ENCODE results near the gene HLA-DRB5. TPM values are rescaled to one million over a fixed set of nuclear protein-coding genes. Genes with fewer than 3 reads are reported as not detected.
"Not testable (repeated sequence)": the region's sequence is repeated elsewhere in the genome, so short reads cannot be mapped to it uniquely, and the experiment has no call there.

HLA-DRB5 gene
- polyA plus RNA-seq, 1 experiment, result not detected

- Histone ChIP-seq H3K27ac (ENCODE audit: low read depth, low read length) (no peak overlapping the region), H3K27me3 (ENCODE audit: control insufficient read depth, insufficient read depth, low read length) (no peaks in the 10 kb centered on the region), H3K4me3 (ENCODE audit: low read depth, low read length) (no peak overlapping the region), H3K9me3 (ENCODE audit: control insufficient read depth, insufficient read depth, low read length) (no peaks in the 10 kb centered on the region)
- ChIA-PET POLR2A (no interaction called here), CTCF (no interaction called here)
- DNase-seq (ENCODE audit: low read depth, low spot score), result no peak
- TF ChIP-seq, protein P1, sequence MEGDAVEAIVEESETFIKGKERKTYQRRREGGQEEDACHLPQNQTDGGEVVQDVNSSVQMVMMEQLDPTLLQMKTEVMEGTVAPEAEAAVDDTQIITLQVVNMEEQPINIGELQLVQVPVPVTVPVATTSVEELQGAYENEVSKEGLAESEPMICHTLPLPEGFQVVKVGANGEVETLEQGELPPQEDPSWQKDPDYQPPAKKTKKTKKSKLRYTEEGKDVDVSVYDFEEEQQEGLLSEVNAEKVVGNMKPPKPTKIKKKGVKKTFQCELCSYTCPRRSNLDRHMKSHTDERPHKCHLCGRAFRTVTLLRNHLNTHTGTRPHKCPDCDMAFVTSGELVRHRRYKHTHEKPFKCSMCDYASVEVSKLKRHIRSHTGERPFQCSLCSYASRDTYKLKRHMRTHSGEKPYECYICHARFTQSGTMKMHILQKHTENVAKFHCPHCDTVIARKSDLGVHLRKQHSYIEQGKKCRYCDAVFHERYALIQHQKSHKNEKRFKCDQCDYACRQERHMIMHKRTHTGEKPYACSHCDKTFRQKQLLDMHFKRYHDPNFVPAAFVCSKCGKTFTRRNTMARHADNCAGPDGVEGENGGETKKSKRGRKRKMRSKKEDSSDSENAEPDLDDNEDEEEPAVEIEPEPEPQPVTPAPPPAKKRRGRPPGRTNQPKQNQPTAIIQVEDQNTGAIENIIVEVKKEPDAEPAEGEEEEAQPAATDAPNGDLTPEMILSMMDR (IDR thresholded peaks at IDR 0.05; ENCODE audit: low read depth, low read length), result no peak
Measured at GRCh38 chr6:32558426-32559057, 28.5 kb upstream of the HLA-DRB5 start.

DNA sequence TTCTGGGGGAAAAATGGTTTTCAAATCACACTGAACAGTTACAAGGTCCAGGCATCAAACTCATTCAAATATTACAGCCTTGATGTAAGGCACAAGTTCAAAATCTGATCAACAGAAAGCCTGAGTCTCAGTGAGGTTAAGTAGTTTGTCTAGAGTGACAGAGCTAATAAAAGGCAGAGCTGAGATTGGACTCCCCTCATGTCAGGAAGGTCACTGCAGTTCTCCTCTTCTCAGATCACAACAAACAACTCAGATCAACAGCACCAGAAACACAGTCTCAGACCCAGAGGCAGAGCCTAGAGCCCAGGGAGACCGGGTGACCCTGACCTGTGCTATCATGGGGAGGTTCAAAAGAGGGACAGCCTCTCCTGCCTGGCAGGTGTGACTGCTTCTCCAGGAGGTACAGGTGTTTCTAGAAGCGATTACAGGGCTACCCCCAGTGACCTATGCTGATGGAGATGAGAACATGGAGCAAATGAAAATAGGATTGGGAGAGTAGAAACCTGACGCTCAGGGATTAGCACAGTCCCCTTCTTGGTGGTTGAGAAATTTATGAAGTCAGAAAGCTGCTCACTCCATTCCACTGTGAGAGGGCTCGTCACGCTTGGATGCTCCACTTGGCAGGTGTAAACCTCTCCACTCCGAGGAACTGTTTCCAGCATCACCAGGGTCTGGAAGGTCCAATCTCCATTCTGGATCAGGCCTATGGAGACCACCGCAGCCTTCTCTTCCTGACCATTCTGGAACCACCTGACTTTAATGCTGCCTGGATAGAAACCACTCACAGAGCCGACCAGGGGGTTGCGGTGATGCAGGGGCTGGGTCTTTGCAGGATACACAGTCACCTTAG is 24.3 kb upstream of the HLA-DRB5 start:
- H3K9me3 ChIP-seq (ENCODE audit: control insufficient read depth, insufficient read depth, low read length), result no peaks in the 10 kb centered on the region
- TF ChIP-seq, protein P1 (IDR thresholded peaks at IDR 0.05; ENCODE audit: low read depth, low read length), result no peak
- CTCF ChIA-PET, result no interaction called here
- H3K4me3 ChIP-seq (ENCODE audit: low read depth, low read length), result no peak overlapping the region
- no peak for DNase-seq (ENCODE audit: low read depth, low spot score)
- no peak overlapping the region for H3K27ac ChIP-seq (ENCODE audit: low read depth, low read length)
- POLR2A ChIA-PET, result no interaction called here
- no peaks in the 10 kb centered on the region for H3K27me3 ChIP-seq (ENCODE audit: control insufficient read depth, insufficient read depth, low read length)

DNA sequence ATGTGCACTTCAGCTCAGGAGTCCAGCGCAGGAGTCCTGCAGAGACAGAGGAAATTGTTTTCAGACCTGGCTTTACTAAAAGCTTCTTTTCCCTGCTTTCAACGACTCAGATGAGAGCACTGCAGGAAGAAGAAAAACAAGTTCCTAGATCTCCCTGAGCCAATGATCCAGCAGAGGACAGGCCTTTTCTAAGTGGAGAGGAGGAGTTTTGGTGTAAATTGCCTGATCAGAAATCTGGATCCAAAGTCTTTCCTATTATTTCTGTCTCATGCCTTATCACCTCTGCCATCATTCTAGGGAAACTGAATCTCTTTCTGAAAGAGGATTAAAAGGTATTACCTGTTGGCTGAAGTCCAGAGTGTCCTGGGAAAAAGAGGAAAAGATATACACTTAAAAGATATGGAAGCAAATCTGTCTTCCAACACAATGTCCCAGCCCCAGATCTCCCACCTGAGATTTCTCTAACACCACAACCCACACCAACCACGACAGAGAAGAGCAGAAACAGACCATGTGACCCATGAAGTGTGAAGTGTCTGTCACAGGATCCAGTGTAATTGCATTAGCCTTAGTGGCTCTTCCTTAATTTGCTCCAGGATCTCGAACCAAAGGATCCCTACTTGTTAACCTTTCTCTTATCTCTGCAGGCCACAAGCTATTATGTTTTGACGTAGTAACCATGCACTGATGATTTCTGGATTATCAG is 23.1 kb upstream of the HLA-DRB5 start:
- ChIA-PET CTCF (no interaction called here), POLR2A (no interaction called here)
- DNase-seq (ENCODE audit: low read depth, low spot score), result no peak
- no peaks in the 10 kb centered on the region for H3K9me3 ChIP-seq (ENCODE audit: control insufficient read depth, insufficient read depth, low read length)
- H3K27me3 ChIP-seq (ENCODE audit: control insufficient read depth, insufficient read depth, low read length), result no peaks in the 10 kb centered on the region
- no peak overlapping the region for H3K27ac ChIP-seq (ENCODE audit: low read depth, low read length)
- no peak overlapping the region for H3K4me3 ChIP-seq (ENCODE audit: low read depth, low read length)
- TF ChIP-seq, protein P1 (IDR thresholded peaks at IDR 0.05; ENCODE audit: low read depth, low read length), result no peak

DNA sequence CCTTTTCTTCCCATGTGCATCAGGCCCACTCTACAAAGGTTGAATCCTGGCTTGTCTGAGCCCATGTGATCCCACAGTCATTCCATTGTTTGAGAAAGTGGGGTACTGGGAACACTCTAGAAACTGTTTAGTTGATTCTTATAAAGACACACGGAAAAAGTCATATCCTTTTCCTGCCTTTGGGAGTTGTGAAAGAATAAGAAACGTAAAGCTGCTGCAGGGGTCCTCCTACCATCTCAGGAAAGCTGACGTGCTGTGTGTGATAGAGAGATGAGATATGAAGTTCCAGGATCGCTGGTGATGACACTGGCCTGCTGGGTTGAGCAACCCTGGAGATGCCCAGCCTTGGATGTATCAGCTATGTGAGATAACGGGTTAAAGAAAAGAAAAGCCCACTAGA is 21.3 kb upstream of the HLA-DRB5 start:
- POLR2A ChIA-PET, result no interaction called here
- Histone ChIP-seq H3K27ac (ENCODE audit: low read depth, low read length) (no peak overlapping the region), H3K4me3 (ENCODE audit: low read depth, low read length) (no peak overlapping the region), H3K27me3 (ENCODE audit: control insufficient read depth, insufficient read depth, low read length) (no peaks in the 10 kb centered on the region), H3K9me3 (ENCODE audit: control insufficient read depth, insufficient read depth, low read length) (no peaks in the 10 kb centered on the region)
- DNase-seq (ENCODE audit: low read depth, low spot score), result no peak
- CTCF ChIA-PET, result interaction anchor here (0.6 kb wide), 1 partner anchor 172 kb away, joined by 3 read pairs; no protein-coding TSS in a partner anchor
- TF ChIP-seq, protein P1 (IDR thresholded peaks at IDR 0.05; ENCODE audit: low read depth, low read length), result no peak

DNA sequence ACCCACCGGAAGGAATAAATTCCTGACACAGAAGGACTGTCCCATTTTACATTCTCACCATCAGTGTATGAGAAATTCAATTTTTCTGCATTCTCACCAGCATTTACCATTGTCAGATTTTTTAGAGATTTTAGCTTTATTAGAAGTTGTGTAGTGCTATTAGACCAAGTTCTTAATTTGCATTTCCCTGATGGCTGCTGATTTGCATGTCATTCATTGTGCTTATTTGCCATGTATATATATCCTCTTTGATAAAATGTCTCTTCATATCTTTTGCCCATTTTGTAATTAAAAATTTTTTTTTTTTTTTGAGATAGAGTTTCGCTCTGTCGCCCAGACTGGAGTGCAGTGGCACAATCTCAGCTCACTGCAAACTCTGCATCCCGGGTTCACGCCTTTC is 9.8 kb upstream of the HLA-DRB5 start:
- no peak overlapping the region for H3K27ac ChIP-seq (ENCODE audit: low read depth, low read length)
- ChIA-PET POLR2A (no interaction called here), CTCF (no interaction called here)
- no peak for DNase-seq (ENCODE audit: low read depth, low spot score)
- H3K27me3 ChIP-seq (ENCODE audit: control insufficient read depth, insufficient read depth, low read length), result no peaks in the 10 kb centered on the region
- TF ChIP-seq, protein P1 (IDR thresholded peaks at IDR 0.05; ENCODE audit: low read depth, low read length), result no peak
- no peaks in the 10 kb centered on the region for H3K9me3 ChIP-seq (ENCODE audit: control insufficient read depth, insufficient read depth, low read length)
- H3K4me3 ChIP-seq (ENCODE audit: low read depth, low read length), result no peak overlapping the region

DNA sequence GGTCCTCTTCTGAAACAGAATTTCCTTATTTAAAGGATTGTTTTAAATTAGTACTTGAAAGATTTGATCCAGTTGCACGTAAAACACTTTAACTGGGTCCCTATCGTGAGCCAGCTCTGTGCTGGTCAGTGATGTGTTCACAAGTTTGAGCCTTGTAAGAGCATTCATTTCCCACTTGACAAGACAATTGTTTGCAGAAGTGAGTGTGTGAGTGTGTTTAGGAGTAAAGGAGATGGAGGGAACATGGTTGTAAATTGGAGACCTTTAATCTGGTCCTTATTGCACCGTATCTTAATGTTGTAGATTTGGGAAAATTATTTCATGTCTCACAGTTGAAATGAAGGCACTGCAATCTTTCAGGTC is 325 bp upstream of the HLA-DRB5 start:
- DNase-seq (ENCODE audit: low read depth, low spot score); H3K4me3 ChIP-seq (ENCODE audit: low read depth, low read length); CTCF ChIA-PET; H3K27ac ChIP-seq (ENCODE audit: low read depth, low read length); H3K27me3 ChIP-seq (ENCODE audit: control insufficient read depth, insufficient read depth, low read length); POLR2A ChIA-PET; H3K9me3 ChIP-seq (ENCODE audit: control insufficient read depth, insufficient read depth, low read length): not testable (repeated sequence)

Data from AG04450 (cell line).